HepG2 (cell line): ENCODE data around the gene LTBR. TPM values are rescaled to one million over a fixed set of nuclear protein-coding genes. Genes with fewer than 3 reads are reported as not detected.

Source experiments
- ATAC-seq: fragments of 200-7000 bp; cut with Tn5 transposase; 3 replicates; pipeline ENCODE4 v1.9.1; 2020; ENCODE audit warnings: mild to moderate bottlenecking, moderate library complexity
- BruUV-seq: library from RNA; stranded (reverse); fragments of 400-500 nt; replicated peaks from 2 replicates; lab custom pipeline; 2021; lab: Mats Ljungman, UMichigan
- CTCF ChIA-PET: fragments of 300-600 bp; formaldehyde crosslinking; extraction: SDS; loops from one replicate; lab custom pipeline; 2021; ENCODE audit warnings: low total read pairs, inconsistent platforms, low intra/inter-chr PET ratio; lab: Yijun Ruan, JAX
- POLR2A ChIA-PET: fragments of 350-600 bp; sonication (Branson Sonifier 250); formaldehyde crosslinking; loops from one replicate; lab custom pipeline; 2020; ENCODE audit warnings: antibody characterized with exemption, inconsistent platforms; lab: Yijun Ruan, JAX
- DNase-seq: peaks from one replicate; pipeline ENCODE4 v3.0.0-alpha.2; 2015; ENCODE audit warnings: low spot score
- FAIRE-seq: peaks from 3 replicates; lab custom pipeline; 2011; peaks lifted over from hg19 to GRCh38; lab: Jason Lieb, UNC
- H2AFZ ChIP-seq: one replicate; pipeline ENCODE4 v1.6.1; 2011; ENCODE audit warnings: low read length, inconsistent platforms
- H3K27ac ChIP-seq: fragments of 300-600 bp; 3 replicates; pipeline ENCODE4 v1.8.0; 2011; ENCODE audit warnings: mixed run types, mild to moderate bottlenecking, mixed read lengths, low read length, inconsistent platforms; ENCODE audit not compliant: insufficient read depth; ENCODE audit errors: extremely low read length
- H3K27me3 ChIP-seq, 2 experiments: fragments of 200-600 bp in 1 of 2; 2 replicates in 1 of 2; 3 replicates in 1 of 2; pipeline versions ENCODE4 v1.6.0 to v1.8.0; 2011; ENCODE audit warnings: low read length in 2 of 2, mild to moderate bottlenecking in 2 of 2, moderate library complexity in 2 of 2, inconsistent platforms in 1 of 2; ENCODE audit not compliant: insufficient read depth in 2 of 2, control insufficient read depth in 1 of 2
- H3K36me3 ChIP-seq, 2 experiments: fragments of 200-600 bp in 1 of 2; replicated peaks in 1 of 2; 2 replicates in 1 of 2; 3 replicates in 1 of 2; pipeline versions ENCODE4 v1.5.1 to v1.8.0; 2011; ENCODE audit warnings: low read length in 2 of 2, inconsistent platforms in 1 of 2; ENCODE audit not compliant: insufficient read depth in 2 of 2, control insufficient read depth in 1 of 2
- H3K4me1 ChIP-seq: 2 replicates; pipeline ENCODE4 v1.5.1; 2012; ENCODE audit warnings: low read length, inconsistent platforms; ENCODE audit not compliant: insufficient read depth
- H3K4me2 ChIP-seq: 2 replicates; pipeline ENCODE4 v1.6.0; 2011; ENCODE audit warnings: low read depth, low read length, inconsistent platforms
- H3K4me3 ChIP-seq, 3 experiments: fragments of 200-600 bp in 1 of 3; sonication (generic), shearing (Covaris generic) in 1 of 3; replicated peaks in 1 of 3; 2 replicates each; pipeline ENCODE4 v1.5.1; 2011 to 2016; ENCODE audit warnings: low read length in 3 of 3, inconsistent platforms in 2 of 3, low read depth in 2 of 3, mild to moderate bottlenecking in 2 of 3, control low read depth in 1 of 3, mixed read lengths in 1 of 3; ENCODE audit not compliant: insufficient read depth in 1 of 3
- H3K79me2 ChIP-seq: one replicate; pipeline ENCODE4 v1.6.1; 2011; ENCODE audit warnings: low read length, inconsistent platforms; ENCODE audit not compliant: insufficient read depth
- H3K9ac ChIP-seq: 2 replicates; pipeline ENCODE4 v1.6.0; 2011; ENCODE audit warnings: mild to moderate bottlenecking, low read depth, low read length, inconsistent platforms; ENCODE audit not compliant: insufficient read depth
- H3K9me3 ChIP-seq: 2 replicates; pipeline ENCODE4 v1.5.1; 2012; ENCODE audit warnings: mild to moderate bottlenecking, low read length
- H4K20me1 ChIP-seq: 2 replicates; pipeline ENCODE4 v1.6.0; 2011; ENCODE audit warnings: inconsistent platforms, mild to moderate bottlenecking, low read length, moderate library complexity; ENCODE audit not compliant: insufficient read depth
- CHCHD3 ChIP-seq: sonication (generic); formaldehyde crosslinking; IDR thresholded peaks from 2 replicates; pipeline ENCODE4 v1.8.0; 2022; ENCODE audit warnings: mild to moderate bottlenecking, missing genetic modification reagents, moderate library complexity
- ELF3 ChIP-seq: IDR thresholded peaks from 2 replicates; pipeline ENCODE4 v1.6.1; 2016; ENCODE audit warnings: missing genetic modification reagents, missing compliant biosample characterization
- FOXA3 ChIP-seq: IDR thresholded peaks from 2 replicates; pipeline ENCODE4 v1.6.1; 2016; ENCODE audit warnings: missing genetic modification reagents, missing compliant biosample characterization
- HMG20B ChIP-seq: conservative IDR thresholded peaks from 2 replicates; pipeline ENCODE4 v1.6.1; 2016; ENCODE audit warnings: missing genetic modification reagents, missing compliant biosample characterization
- MYC ChIP-seq: sonication (generic); formaldehyde crosslinking; IDR thresholded peaks from 2 replicates; pipeline ENCODE4 v1.9.0; 2021; ENCODE audit warnings: missing genetic modification reagents, borderline replicate concordance
- TBX2 ChIP-seq: sonication (generic); formaldehyde crosslinking; IDR thresholded peaks from 2 replicates; pipeline ENCODE4 v1.5.0; 2020; ENCODE audit warnings: missing genetic modification reagents, mild to moderate bottlenecking, borderline replicate concordance
- ZNF7 ChIP-seq: IDR thresholded peaks from 2 replicates; pipeline ENCODE4 v1.6.1; 2016; ENCODE audit warnings: missing biosample characterization, missing genetic modification reagents
- WGBS: methylation state at CpG from one replicate; pipeline ENCODE4 v1.1.6; 2017; ENCODE audit warnings: low lambda C conversion rate; 5-methylcytosine and 5-hydroxymethylcytosine counted together
- in situ Hi-C: cut with HindIII; loops from 2 replicates; pipeline ENCODE4 v1.10.0; 2017; ENCODE audit warnings: low pct_unique_long_range_greater_than_20kb; ENCODE audit not compliant: extremely low pct_ligation_motif_present
- intact Hi-C: fragments of 100-400 bp; cut with micrococcal nuclease; formaldehyde crosslinking; loops from one replicate; pipeline ENCODE4 v1.10.0; 2022; ENCODE audit not compliant: unreplicated experiment
- polyA plus RNA-seq, 8 experiments: library from polyadenylated mRNA; depleted of rRNA in 3 of 8; stranded (reverse) in 7 of 8; unstranded in 1 of 8; fragments of >200 nt; fragmentation: Illumina TruSeq in 4 of 8; extraction: Trizol in 4 of 8; gene quantifications; 2 replicates each; pipeline versions ENCODE4 v1.2.1 to v1.2.3, GENCODE V29; 2011 to 2016; ENCODE audit warnings: low read depth in 4 of 8, missing spikeins in 1 of 8, mixed read lengths in 1 of 8; ENCODE audit not compliant: insufficient read depth in 1 of 8
- total RNA-seq, 5 experiments: library from RNA; depleted of rRNA; stranded (reverse); fragments of >200 nt; fragmentation: Illumina TruSeq; extraction: Trizol; gene quantifications; 2 replicates each; pipeline ENCODE4 v1.2.3, GENCODE V29; 2016; ENCODE audit warnings: low read depth in 1 of 5
- TF ChIP-seq, protein P1 (sequence below): sonication (generic); formaldehyde crosslinking; IDR thresholded peaks from 2 replicates; pipeline ENCODE4 v1.5.0; 2020; ENCODE audit warnings: mild to moderate bottlenecking, missing genetic modification reagents, moderate library complexity
- TF ChIP-seq, protein P2 (sequence below): sonication (generic); formaldehyde crosslinking; IDR thresholded peaks from 2 replicates; pipeline ENCODE4 v1.4.0; 2020; ENCODE audit warnings: mild to moderate bottlenecking, low read depth, missing genetic modification reagents
- TF ChIP-seq, protein P3 (sequence below): sonication (generic); formaldehyde crosslinking; IDR thresholded peaks from 2 replicates; pipeline ENCODE4 v1.5.0; 2020; ENCODE audit warnings: mild to moderate bottlenecking, missing genetic modification reagents

LTBR gene
- total and polyA plus RNA-seq, 2 of the 13 experiments (the other 11 are each of a cell fraction or from before 2014, with no cell fraction given): 31.4 to 34.8 TPM

DNA sequence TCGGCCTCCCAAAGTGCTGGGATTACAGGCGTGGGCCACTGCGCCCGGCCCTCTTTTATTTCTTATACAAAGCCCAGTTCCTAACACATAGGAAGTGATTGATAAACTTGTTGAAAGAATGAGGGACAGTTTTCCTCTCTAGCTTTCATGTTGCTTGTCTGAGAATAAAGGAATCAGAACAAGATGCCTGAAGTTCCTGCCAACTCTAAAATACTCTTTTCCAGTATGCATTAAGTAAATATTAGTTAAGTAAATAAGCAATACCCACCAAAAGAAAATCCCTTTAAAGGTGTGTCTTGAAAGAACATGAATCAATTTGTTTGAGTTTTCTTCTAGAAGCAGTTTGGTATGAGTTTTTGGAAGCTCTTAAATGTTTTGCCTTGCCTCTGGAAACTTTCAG is 36.4 kb downstream of the LTBR start:
- H3K9me3 ChIP-seq: no peaks in the 10 kb centered on the region
- 5% methylated on average over 4 of the region's 4 CpGs for WGBS
- no peak overlapping the region for H3K4me3 ChIP-seq
- peaks cover 0 to 2% of the 10 kb centered on the region in 2 experiments; a peak in 2 of 5 replicates for H3K27me3 ChIP-seq
- CTCF ChIA-PET: no interaction called here
- DNase-seq: no peak
- H3K9ac ChIP-seq: no peak overlapping the region
- in situ Hi-C loops: loop anchor here (5.0 to 10.0 kb wide), 2 partner anchors 42 to 114 kb away; partner anchors contain the start of gene GAPDH
- H3K36me3 ChIP-seq: no peaks in the 10 kb centered on the region
- H3K79me2 ChIP-seq: no peaks in the 10 kb centered on the region
- H3K4me1 ChIP-seq: peaks cover 50% of the 10 kb centered on the region
- POLR2A ChIA-PET: interaction anchor here (0.6 to 1.4 kb wide), 4 partner anchors 37 to 114 kb away, joined by 3 to 6 read pairs (median 4); partner anchors contain the start of genes GAPDH, LTBR and VAMP1
- no peak for FAIRE-seq
- no peaks in the 10 kb centered on the region for H4K20me1 ChIP-seq
- ATAC-seq: no peak
- no peak overlapping the region; the same call in 1 of the 2 replicates for H3K4me2 ChIP-seq
- intact Hi-C loops: loop anchor here (5.0 kb wide), 2 partner anchors 83 to 137 kb away; partner anchors contain the start of gene IFFO1
- no peak overlapping the region for H2AFZ ChIP-seq
- BruUV-seq: no TSS peak
- TF ChIP-seq, protein P1, sequence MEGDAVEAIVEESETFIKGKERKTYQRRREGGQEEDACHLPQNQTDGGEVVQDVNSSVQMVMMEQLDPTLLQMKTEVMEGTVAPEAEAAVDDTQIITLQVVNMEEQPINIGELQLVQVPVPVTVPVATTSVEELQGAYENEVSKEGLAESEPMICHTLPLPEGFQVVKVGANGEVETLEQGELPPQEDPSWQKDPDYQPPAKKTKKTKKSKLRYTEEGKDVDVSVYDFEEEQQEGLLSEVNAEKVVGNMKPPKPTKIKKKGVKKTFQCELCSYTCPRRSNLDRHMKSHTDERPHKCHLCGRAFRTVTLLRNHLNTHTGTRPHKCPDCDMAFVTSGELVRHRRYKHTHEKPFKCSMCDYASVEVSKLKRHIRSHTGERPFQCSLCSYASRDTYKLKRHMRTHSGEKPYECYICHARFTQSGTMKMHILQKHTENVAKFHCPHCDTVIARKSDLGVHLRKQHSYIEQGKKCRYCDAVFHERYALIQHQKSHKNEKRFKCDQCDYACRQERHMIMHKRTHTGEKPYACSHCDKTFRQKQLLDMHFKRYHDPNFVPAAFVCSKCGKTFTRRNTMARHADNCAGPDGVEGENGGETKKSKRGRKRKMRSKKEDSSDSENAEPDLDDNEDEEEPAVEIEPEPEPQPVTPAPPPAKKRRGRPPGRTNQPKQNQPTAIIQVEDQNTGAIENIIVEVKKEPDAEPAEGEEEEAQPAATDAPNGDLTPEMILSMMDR (CRISPR knock-in tag): no peak
- peak; percentile 93 for TF ChIP-seq ZNF7 (CRISPR knock-in tag)
- no peak overlapping the region for H3K27ac ChIP-seq

DNA sequence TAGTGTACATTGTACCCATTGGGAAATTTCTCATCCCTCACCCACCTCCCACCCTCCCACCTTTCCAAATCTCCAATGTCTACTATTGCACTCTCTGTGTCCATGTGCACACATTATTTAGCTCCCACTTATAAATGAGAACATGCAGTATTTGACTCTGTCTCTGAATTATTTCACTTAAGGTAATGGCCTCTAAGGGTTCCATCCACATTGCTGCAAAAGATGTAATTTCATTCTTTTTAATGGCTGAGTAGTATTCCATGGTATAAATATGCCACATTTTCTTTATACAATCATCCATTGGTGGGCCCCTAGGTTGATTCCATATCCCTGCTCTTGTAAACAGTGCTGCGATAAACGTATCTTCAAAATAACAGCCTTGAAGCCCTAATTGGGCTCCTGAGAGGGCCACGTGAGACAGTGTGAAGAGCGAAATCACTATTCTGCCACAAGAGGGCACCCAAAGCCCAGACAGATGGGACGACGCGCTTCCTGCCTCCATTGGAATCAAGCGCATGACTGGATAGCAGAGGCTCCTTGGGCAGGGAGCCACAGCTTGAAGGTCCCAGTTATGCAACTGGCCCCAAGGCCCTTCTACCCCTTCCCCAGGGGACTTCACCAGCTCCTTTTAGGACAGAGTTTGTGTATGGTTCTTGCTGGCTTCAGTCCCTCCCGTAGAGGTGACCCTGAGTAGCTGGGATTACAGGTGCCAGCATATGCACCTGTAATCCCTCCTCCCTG is 39.5 kb downstream of the LTBR start:
- POLR2A ChIA-PET: interaction anchor here (1.0 to 4.2 kb wide), 6 partner anchors 28 to 112 kb away, joined by 4 to 20 read pairs (median 8); partner anchors contain the start of genes GAPDH, LTBR, TAPBPL and VAMP1
- in situ Hi-C loops: loop anchor here (5.0 to 10.0 kb wide), 2 partner anchors 39 to 111 kb away; partner anchors contain the start of gene GAPDH
- H3K9ac ChIP-seq: no peak overlapping the region
- TF ChIP-seq, protein P2, sequence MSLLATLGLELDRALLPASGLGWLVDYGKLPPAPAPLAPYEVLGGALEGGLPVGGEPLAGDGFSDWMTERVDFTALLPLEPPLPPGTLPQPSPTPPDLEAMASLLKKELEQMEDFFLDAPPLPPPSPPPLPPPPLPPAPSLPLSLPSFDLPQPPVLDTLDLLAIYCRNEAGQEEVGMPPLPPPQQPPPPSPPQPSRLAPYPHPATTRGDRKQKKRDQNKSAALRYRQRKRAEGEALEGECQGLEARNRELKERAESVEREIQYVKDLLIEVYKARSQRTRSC: no peak
- no peak for TF ChIP-seq CHCHD3 (CRISPR knock-in tag)
- peak; percentile 79; the same call in 1 of the 2 replicates for TF ChIP-seq MYC
- TF ChIP-seq ELF3 (CRISPR knock-in tag): peak; percentile 70
- TF ChIP-seq, protein P3, sequence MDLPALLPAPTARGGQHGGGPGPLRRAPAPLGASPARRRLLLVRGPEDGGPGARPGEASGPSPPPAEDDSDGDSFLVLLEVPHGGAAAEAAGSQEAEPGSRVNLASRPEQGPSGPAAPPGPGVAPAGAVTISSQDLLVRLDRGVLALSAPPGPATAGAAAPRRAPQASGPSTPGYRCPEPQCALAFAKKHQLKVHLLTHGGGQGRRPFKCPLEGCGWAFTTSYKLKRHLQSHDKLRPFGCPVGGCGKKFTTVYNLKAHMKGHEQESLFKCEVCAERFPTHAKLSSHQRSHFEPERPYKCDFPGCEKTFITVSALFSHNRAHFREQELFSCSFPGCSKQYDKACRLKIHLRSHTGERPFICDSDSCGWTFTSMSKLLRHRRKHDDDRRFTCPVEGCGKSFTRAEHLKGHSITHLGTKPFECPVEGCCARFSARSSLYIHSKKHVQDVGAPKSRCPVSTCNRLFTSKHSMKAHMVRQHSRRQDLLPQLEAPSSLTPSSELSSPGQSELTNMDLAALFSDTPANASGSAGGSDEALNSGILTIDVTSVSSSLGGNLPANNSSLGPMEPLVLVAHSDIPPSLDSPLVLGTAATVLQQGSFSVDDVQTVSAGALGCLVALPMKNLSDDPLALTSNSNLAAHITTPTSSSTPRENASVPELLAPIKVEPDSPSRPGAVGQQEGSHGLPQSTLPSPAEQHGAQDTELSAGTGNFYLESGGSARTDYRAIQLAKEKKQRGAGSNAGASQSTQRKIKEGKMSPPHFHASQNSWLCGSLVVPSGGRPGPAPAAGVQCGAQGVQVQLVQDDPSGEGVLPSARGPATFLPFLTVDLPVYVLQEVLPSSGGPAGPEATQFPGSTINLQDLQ (CRISPR knock-in tag): no peak
- peak; percentile 63 for TF ChIP-seq FOXA3 (CRISPR knock-in tag)
- 0 out of 2 replicates have a peak, but pooled peaks have one; percentile 34 for TF ChIP-seq HMG20B (CRISPR knock-in tag)
- TF ChIP-seq TBX2 (CRISPR knock-in tag): peak; percentile 49; the same call in 1 of the 2 replicates

More for the DNA sequence above, 39.5 kb downstream of the LTBR start:
- 1% methylated on average over 5 of the region's 9 CpGs for WGBS
- Histone ChIP-seq H3K27ac (no peak overlapping the region), H3K4me3 (peak overlapping the region in 1 of 3 experiments; percentile 12; a peak in 1 of 6 replicates), H4K20me1 (no peaks in the 10 kb centered on the region), H2AFZ (peak overlapping the region; percentile 88), H3K4me2 (peak overlapping the region; percentile 62), H3K36me3 (no peaks in the 10 kb centered on the region), H3K27me3 (peaks cover 2 to 12% of the 10 kb centered on the region in 2 experiments; a peak in 2 of 5 replicates), H3K79me2 (no peaks in the 10 kb centered on the region), H3K4me1 (peaks cover 63% of the 10 kb centered on the region), H3K9me3 (no peaks in the 10 kb centered on the region)
- peak; percentile 81 for DNase-seq
- CTCF ChIA-PET: interaction anchor here (1.2 to 2.6 kb wide), 4 partner anchors 42 to 131 kb away, joined by 3 to 29 read pairs (median 4); no protein-coding TSS in a partner anchor
- intact Hi-C loops: loop anchor here (1.0 to 5.0 kb wide), 6 partner anchors 42 to 134 kb away; partner anchors contain the start of genes IFFO1 and NCAPD2
- peak; percentile 91 for FAIRE-seq
- peak; percentile 92 for ATAC-seq
- BruUV-seq: no TSS peak
